ENCODE results near the gene RTKN2. TPM values are rescaled to one million over a fixed set of nuclear protein-coding genes. Genes with fewer than 3 reads are reported as not detected.

The RTKN2 gene
- total and polyA plus RNA-seq, 10 of the 15 experiments (the other 5 are each of a cell fraction or from before 2014, with no cell fraction given): 0.10 TPM; not detected in 9

- ChIA-PET POLR2A (no interaction called here), CTCF (interaction anchor here (0.6 kb wide), 1 partner anchor 13 kb away, joined by 3 read pairs; no protein-coding TSS in a partner anchor), RAD21 (ENCODE audit: unreplicated experiment) (no interaction called here), SMC1A (ENCODE audit: uncharacterized antibody, unreplicated experiment) (no interaction called here)
- peak overlapping the region; percentile 14; the same call in 1 of the 2 replicates for H2AFZ ChIP-seq (ENCODE audit: control insufficient read depth, low read depth, low read length)
- BruUV-seq (replicated peaks): no TSS peak
- ATAC-seq: no peak
- peaks cover 7% of the 10 kb centered on the region for H3K4me1 ChIP-seq (ENCODE audit: control insufficient read depth, insufficient read depth, low read length)
- H3K9me3 ChIP-seq (replicated peaks; ENCODE audit: control insufficient read depth, insufficient read depth, low read length): no peaks in the 10 kb centered on the region
- FAIRE-seq: no peak
- H3K9ac ChIP-seq (ENCODE audit: control insufficient read depth, insufficient read depth, low read length): no peak overlapping the region
- H3K36me3 ChIP-seq (ENCODE audit: control insufficient read depth in 2 of 2, insufficient read depth in 2 of 2, low read length in 1 of 2): no peaks in the 10 kb centered on the region
- no peak overlapping the region for H3K4me2 ChIP-seq (ENCODE audit: control insufficient read depth, insufficient read depth)
- H3K27me3 ChIP-seq (replicated peaks in 1 of 2; ENCODE audit: control insufficient read depth in 2 of 2, insufficient read depth in 2 of 2, low read length in 1 of 2): no peaks in the 10 kb centered on the region
- H3K27ac ChIP-seq (ENCODE audit: control insufficient read depth, insufficient read depth): no peak overlapping the region
- in situ Hi-C loops (cut with MboI) (no loop called here), intact Hi-C loops (cut with micrococcal nuclease; ENCODE audit: unreplicated experiment) (loop anchor here (5.0 kb wide), 1 partner anchor 60 kb away; no protein-coding TSS in a partner anchor)
- H3K79me2 ChIP-seq (ENCODE audit: control insufficient read depth, insufficient read depth, low read length): no peaks in the 10 kb centered on the region
- 57% methylated on average over 2 of the region's 2 CpGs for WGBS (ENCODE audit: insufficient coverage, insufficient replicate concordance, low lambda C conversion rate, missing lambda C conversion rate)
- no peaks in the 10 kb centered on the region for H4K20me1 ChIP-seq (ENCODE audit: control insufficient read depth, insufficient read depth)
- no peak overlapping the region for H3K4me3 ChIP-seq
- DNase-seq (ENCODE audit: low read depth, low spot score): no peak
- TF ChIP-seq TCF3 (IDR thresholded peaks at IDR 0.05; ENCODE audit: borderline replicate concordance, insufficient read depth, low read depth, low read length) (no peak), POU2F2 (IDR thresholded peaks at IDR 0.05; ENCODE audit: borderline replicate concordance, low read depth, low read length) (no peak), KAT2A (conservative IDR thresholded peaks at IDR 0.05; ENCODE audit: control insufficient read depth, low read depth, low read length) (no peak), MTA2 (IDR thresholded peaks at IDR 0.05; ENCODE audit: low read depth) (no peak), ZSCAN29 (IDR thresholded peaks at IDR 0.05) (no peak), FOXM1 (IDR thresholded peaks at IDR 0.05; ENCODE audit: low read depth, low read length) (no peak), MEF2A (IDR thresholded peaks at IDR 0.05; ENCODE audit: insufficient read depth, low read depth, low read length) (no peak), EED (IDR thresholded peaks at IDR 0.05; ENCODE audit: low read depth) (no peak), BCLAF1 (IDR thresholded peaks at IDR 0.05) (no peak), CHD1 (IDR thresholded peaks at IDR 0.05; ENCODE audit: low read depth, low read length) (no peak), IRF3 (IDR thresholded peaks at IDR 0.05) (no peak), SMARCA5 (IDR thresholded peaks at IDR 0.05) (no peak), CEBPZ (IDR thresholded peaks at IDR 0.05; ENCODE audit: low read depth, low read length) (no peak), GATAD2B (conservative IDR thresholded peaks at IDR 0.05; ENCODE audit: low read depth) (no peak), NFYB (IDR thresholded peaks at IDR 0.05; ENCODE audit: insufficient read depth, low read depth, low read length) (no peak), USF2 (IDR thresholded peaks at IDR 0.05; ENCODE audit: borderline replicate concordance, low read depth, low read length) (no peak), SUPT20H (IDR thresholded peaks at IDR 0.05; ENCODE audit: borderline replicate concordance, control insufficient read depth, low read depth, low read length) (no peak)
Measured at GRCh38 chr10:62182171-62182570, 86.5 kb downstream of the RTKN2 start.
